HEK293 (cell line): ENCODE measurements around the gene LAMA2.

Source experiments
- ELK4 ChIP-seq: IDR thresholded peaks from 2 replicates; pipeline ENCODE4 v1.6.1; 2011; ENCODE audit warnings: mild to moderate bottlenecking, low read depth, low read length, borderline replicate concordance
- KLF16 ChIP-seq: fragments of 450-650 bp; formaldehyde crosslinking; IDR thresholded peaks from 2 replicates; pipeline ENCODE4 v1.5.1; 2017; ENCODE audit warnings: missing biosample characterization, missing genetic modification characterization
- PRDM1 ChIP-seq: fragments of 450-650 bp; formaldehyde crosslinking; IDR thresholded peaks from 2 replicates; pipeline ENCODE4; 2016; ENCODE audit warnings: missing biosample characterization, missing genetic modification characterization
- REST ChIP-seq: fragments of 450-650 bp; formaldehyde crosslinking; IDR thresholded peaks from 2 replicates; pipeline ENCODE4 v1.5.1; 2016; ENCODE audit warnings: missing biosample characterization, missing genetic modification characterization
- SP2 ChIP-seq: fragments of 450-650 bp; formaldehyde crosslinking; IDR thresholded peaks from 2 replicates; pipeline ENCODE4 v1.5.1; 2016; ENCODE audit warnings: missing biosample characterization, missing genetic modification characterization
- ZBTB26 ChIP-seq: fragments of 450-650 bp; formaldehyde crosslinking; optimal IDR thresholded peaks from 2 replicates; pipeline ENCODE3; 2016; ENCODE audit warnings: missing biosample characterization, mild to moderate bottlenecking, missing genetic modification characterization
- ZEB2 ChIP-seq: fragments of 450-650 bp; formaldehyde crosslinking; IDR thresholded peaks from 2 replicates; pipeline ENCODE4 v1.5.1; 2016; ENCODE audit warnings: missing biosample characterization, missing genetic modification characterization
- ZFP41 ChIP-seq: fragments of 450-650 bp; formaldehyde crosslinking; IDR thresholded peaks from 2 replicates; pipeline ENCODE4 v1.5.1; 2016; ENCODE audit warnings: missing biosample characterization, missing genetic modification characterization, borderline replicate concordance
- ZNF112 ChIP-seq: fragments of 450-650 bp; formaldehyde crosslinking; IDR thresholded peaks from 2 replicates; pipeline ENCODE4 v1.5.0; 2017; ENCODE audit warnings: missing biosample characterization, missing genetic modification characterization
- ZNF174 ChIP-seq: fragments of 450-650 bp; formaldehyde crosslinking; IDR thresholded peaks from 2 replicates; pipeline ENCODE4 v1.5.0; 2017; ENCODE audit warnings: missing biosample characterization, mild to moderate bottlenecking, missing genetic modification characterization
- ZNF18 ChIP-seq: fragments of 450-650 bp; formaldehyde crosslinking; IDR thresholded peaks from 2 replicates; pipeline ENCODE4 v1.5.1; 2016; ENCODE audit warnings: missing biosample characterization, missing genetic modification characterization
- ZNF2 ChIP-seq: fragments of 450-650 bp; formaldehyde crosslinking; IDR thresholded peaks from 2 replicates; pipeline ENCODE4 v1.5.1; 2016; ENCODE audit warnings: missing biosample characterization, missing genetic modification characterization
- ZNF292 ChIP-seq: fragments of 450-650 bp; formaldehyde crosslinking; IDR thresholded peaks from 2 replicates; pipeline ENCODE4 v1.5.1; 2016; ENCODE audit warnings: low read depth, missing biosample characterization, missing genetic modification characterization, borderline replicate concordance
- ZNF433 ChIP-seq: fragments of 450-650 bp; formaldehyde crosslinking; IDR thresholded peaks from 2 replicates; pipeline ENCODE4 v1.5.1; 2016; ENCODE audit warnings: missing biosample characterization, missing genetic modification characterization, low read depth
- ZNF449 ChIP-seq: fragments of 450-650 bp; formaldehyde crosslinking; IDR thresholded peaks from 2 replicates; pipeline ENCODE4 v1.5.1; 2017; ENCODE audit warnings: missing biosample characterization, mild to moderate bottlenecking, missing genetic modification characterization, moderate library complexity
- ZNF513 ChIP-seq: fragments of 450-650 bp; IDR thresholded peaks from 2 replicates; pipeline ENCODE4 v1.5.1; 2018; ENCODE audit warnings: missing biosample characterization, missing genetic modification characterization
- ZNF529 ChIP-seq: fragments of 450-650 bp; formaldehyde crosslinking; IDR thresholded peaks from 2 replicates; pipeline ENCODE4 v1.5.1; 2017; ENCODE audit warnings: missing genetic modification characterization, missing biosample characterization; ENCODE audit not compliant: insufficient replicate concordance
- ZNF544 ChIP-seq: fragments of 450-650 bp; formaldehyde crosslinking; IDR thresholded peaks from 2 replicates; pipeline ENCODE4 v1.5.0; 2017; ENCODE audit warnings: missing biosample characterization, missing genetic modification characterization
- ZNF645 ChIP-seq: fragments of 450-650 bp; formaldehyde crosslinking; IDR thresholded peaks from 2 replicates; pipeline ENCODE4; 2016; ENCODE audit warnings: missing biosample characterization, missing genetic modification characterization
- ZNF776 ChIP-seq: fragments of 450-650 bp; formaldehyde crosslinking; IDR thresholded peaks from 2 replicates; pipeline ENCODE4 v1.5.0; 2017; ENCODE audit warnings: missing biosample characterization, missing genetic modification characterization, borderline replicate concordance
- ZNF785 ChIP-seq: fragments of 450-650 bp; formaldehyde crosslinking; IDR thresholded peaks from 2 replicates; pipeline ENCODE4 v1.5.1; 2016; ENCODE audit warnings: missing biosample characterization, missing genetic modification characterization
- ZSCAN5A ChIP-seq: fragments of 450-650 bp; formaldehyde crosslinking; IDR thresholded peaks from 2 replicates; pipeline ENCODE4 v1.5.1; 2016; ENCODE audit warnings: missing biosample characterization, missing genetic modification characterization
- ZXDB ChIP-seq: fragments of 450-650 bp; formaldehyde crosslinking; IDR thresholded peaks from 2 replicates; pipeline ENCODE4 v1.5.1; 2016; ENCODE audit warnings: missing biosample characterization, missing genetic modification characterization

LAMA2 gene

GRCh38 chr6:129183681-129184301 lies 300.9 kb downstream of the LAMA2 start (continued):
- TF ChIP-seq REST (tag by site-specific recombination): no peak
- TF ChIP-seq ZNF645 (tag by site-specific recombination): no peak
- no peak for TF ChIP-seq ZNF433 (tag by site-specific recombination)
- no peak for TF ChIP-seq ZFP41 (tag by site-specific recombination)
- no peak for TF ChIP-seq ZNF292 (tag by site-specific recombination)
- TF ChIP-seq ZNF529 (tag by site-specific recombination): no peak
- peak; percentile 89 for TF ChIP-seq ZEB2 (tag by site-specific recombination)
- no peak for TF ChIP-seq ELK4
- TF ChIP-seq ZBTB26 (tag by site-specific recombination): no peak
- TF ChIP-seq KLF16: peak; percentile 21; the same call in 1 of the 2 replicates
- TF ChIP-seq ZNF18 (tag by site-specific recombination): peak; percentile 79
- TF ChIP-seq ZNF174 (tag by site-specific recombination): no peak
- no peak for TF ChIP-seq SP2 (tag by site-specific recombination)
- TF ChIP-seq ZNF449 (tag by site-specific recombination): peak; percentile 56
- no peak for TF ChIP-seq ZNF785 (tag by site-specific recombination)
- TF ChIP-seq ZNF513 (tag by site-specific recombination): no peak
- peak; percentile 96 for TF ChIP-seq ZXDB (tag by site-specific recombination)
- TF ChIP-seq PRDM1 (tag by site-specific recombination): peak; percentile 52; the same call in 1 of the 2 replicates
- peak; percentile 92 for TF ChIP-seq ZNF2
- no peak for TF ChIP-seq ZNF776 (tag by site-specific recombination)
- no peak for TF ChIP-seq ZNF544 (tag by site-specific recombination)
- TF ChIP-seq ZNF112 (tag by site-specific recombination): no peak
- TF ChIP-seq ZSCAN5A (tag by site-specific recombination): no peak
